ENCODE results near the gene IQGAP1. TPM values are rescaled to one million over a fixed set of nuclear protein-coding genes. Genes with fewer than 3 reads are reported as not detected.
"Not testable (repeated sequence)": the region's sequence is repeated elsewhere in the genome, so short reads cannot be mapped to it uniquely, and the experiment has no call there.

IQGAP1 gene
- total RNA-seq, 4 donors from 2014 or later: 206 to 448 (median 215) TPM

DNA sequence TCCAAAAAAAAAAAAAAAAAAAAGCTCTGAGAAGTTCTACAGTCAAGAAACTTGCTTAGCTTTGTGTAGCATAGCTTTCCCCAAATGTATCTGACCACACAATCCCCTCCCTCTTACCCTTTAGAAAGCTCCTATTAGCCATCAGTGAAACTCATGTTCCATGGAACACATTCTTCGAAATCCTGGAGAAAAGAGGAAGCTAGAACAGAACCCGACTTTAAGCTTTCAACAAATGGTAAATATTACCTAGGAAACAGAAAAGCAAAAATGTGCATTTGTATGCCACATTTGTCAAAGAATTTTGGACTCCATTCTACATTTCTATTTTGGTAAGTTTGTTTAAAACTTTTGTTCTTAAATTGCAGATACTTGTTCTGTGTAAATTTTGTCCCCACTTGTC is 124.2 kb downstream of the IQGAP1 start:
- Histone ChIP-seq H3K4me3 (no peak overlapping the region), H3K9me3 (no peaks in the 10 kb centered on the region), H3K27me3 (no peaks in the 10 kb centered on the region), H3K36me3 (no peaks in the 10 kb centered on the region), H3K4me1 (no peaks in the 10 kb centered on the region), H3K27ac (no peak overlapping the region)
- DNase-seq (ENCODE audit: low spot score in 2 of 2): no peak
- TF ChIP-seq POLR2AphosphoS5 (IDR thresholded peaks at IDR 0.05) (no peak), EP300 (IDR thresholded peaks at IDR 0.05) (no peak), POLR2A (IDR thresholded peaks at IDR 0.05) (no peak)
- TF ChIP-seq, protein P1, sequence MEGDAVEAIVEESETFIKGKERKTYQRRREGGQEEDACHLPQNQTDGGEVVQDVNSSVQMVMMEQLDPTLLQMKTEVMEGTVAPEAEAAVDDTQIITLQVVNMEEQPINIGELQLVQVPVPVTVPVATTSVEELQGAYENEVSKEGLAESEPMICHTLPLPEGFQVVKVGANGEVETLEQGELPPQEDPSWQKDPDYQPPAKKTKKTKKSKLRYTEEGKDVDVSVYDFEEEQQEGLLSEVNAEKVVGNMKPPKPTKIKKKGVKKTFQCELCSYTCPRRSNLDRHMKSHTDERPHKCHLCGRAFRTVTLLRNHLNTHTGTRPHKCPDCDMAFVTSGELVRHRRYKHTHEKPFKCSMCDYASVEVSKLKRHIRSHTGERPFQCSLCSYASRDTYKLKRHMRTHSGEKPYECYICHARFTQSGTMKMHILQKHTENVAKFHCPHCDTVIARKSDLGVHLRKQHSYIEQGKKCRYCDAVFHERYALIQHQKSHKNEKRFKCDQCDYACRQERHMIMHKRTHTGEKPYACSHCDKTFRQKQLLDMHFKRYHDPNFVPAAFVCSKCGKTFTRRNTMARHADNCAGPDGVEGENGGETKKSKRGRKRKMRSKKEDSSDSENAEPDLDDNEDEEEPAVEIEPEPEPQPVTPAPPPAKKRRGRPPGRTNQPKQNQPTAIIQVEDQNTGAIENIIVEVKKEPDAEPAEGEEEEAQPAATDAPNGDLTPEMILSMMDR (IDR thresholded peaks at IDR 0.05): no peak
- 65% methylated on average over 2 of the region's 2 CpGs for WGBS

DNA sequence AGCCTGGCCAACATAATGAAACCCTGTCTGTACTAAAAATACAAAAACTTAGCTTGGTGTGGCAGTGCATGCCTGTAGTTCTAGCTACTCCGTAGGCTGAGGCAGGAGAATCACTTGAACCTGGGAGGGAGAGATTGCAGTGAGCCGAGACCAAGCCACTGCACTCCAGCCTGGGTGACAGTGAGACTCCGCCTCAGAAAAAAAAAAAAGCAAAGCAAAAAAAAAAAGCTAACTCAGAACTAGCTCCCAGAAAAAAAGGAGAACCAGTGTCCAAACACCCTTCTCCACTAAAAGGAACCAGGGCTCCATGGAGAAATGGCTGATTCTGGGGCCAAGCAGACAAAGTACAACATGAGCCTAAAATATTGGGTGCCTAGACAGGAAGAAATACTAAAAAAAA is 124.9 kb downstream of the IQGAP1 start:
- TF ChIP-seq EP300 (IDR thresholded peaks at IDR 0.05): no peak
- no peak for TF ChIP-seq POLR2AphosphoS5 (IDR thresholded peaks at IDR 0.05)
- TF ChIP-seq, protein P1 (IDR thresholded peaks at IDR 0.05): no peak
- no peak for TF ChIP-seq POLR2A (IDR thresholded peaks at IDR 0.05)
- 89% methylated on average over 3 of the region's 3 CpGs for whole genome bisulfite sequencing
- no peaks in the 10 kb centered on the region for H3K27me3 ChIP-seq

DNA sequence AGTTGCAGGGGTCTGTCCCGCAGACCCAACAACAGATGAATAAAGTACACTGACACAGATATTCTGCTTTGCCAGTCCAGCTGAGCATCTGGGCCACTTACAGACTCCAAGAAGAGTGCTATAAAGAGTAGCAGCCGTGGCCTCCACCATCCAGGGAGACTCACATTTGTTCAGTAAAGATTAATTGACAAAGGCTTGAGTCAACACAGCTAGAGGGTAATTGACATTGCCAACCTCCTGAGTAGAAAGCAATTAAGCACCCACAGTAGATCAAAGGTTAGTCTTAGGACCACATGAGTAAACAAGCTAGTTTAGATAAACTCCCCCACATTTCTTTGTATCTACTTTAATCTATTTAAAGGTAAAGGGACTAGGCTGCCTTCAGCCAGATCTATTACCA is 125.4 kb downstream of the IQGAP1 start:
- H3K36me3 ChIP-seq: no peaks in the 10 kb centered on the region
- no peaks in the 10 kb centered on the region for H3K27me3 ChIP-seq
- no peaks in the 10 kb centered on the region for H3K4me1 ChIP-seq
- H3K27ac ChIP-seq: no peak overlapping the region
- DNase-seq (ENCODE audit: low spot score in 2 of 2): no peak
- 92% methylated on average over 2 of the region's 2 CpGs for WGBS
- no peaks in the 10 kb centered on the region for H3K9me3 ChIP-seq
- TF ChIP-seq POLR2A (IDR thresholded peaks at IDR 0.05) (no peak), POLR2AphosphoS5 (IDR thresholded peaks at IDR 0.05) (no peak), EP300 (IDR thresholded peaks at IDR 0.05) (no peak)
- TF ChIP-seq, protein P1 (IDR thresholded peaks at IDR 0.05): no peak
- no peak overlapping the region for H3K4me3 ChIP-seq

More for the DNA sequence above, 124.9 kb downstream of the IQGAP1 start:
- Histone ChIP-seq H3K27ac (no peak overlapping the region), H3K36me3 (no peaks in the 10 kb centered on the region), H3K4me1 (no peaks in the 10 kb centered on the region), H3K4me3 (no peak overlapping the region), H3K9me3 (no peaks in the 10 kb centered on the region)
- no peak for DNase-seq (ENCODE audit: low spot score in 2 of 2)

DNA sequence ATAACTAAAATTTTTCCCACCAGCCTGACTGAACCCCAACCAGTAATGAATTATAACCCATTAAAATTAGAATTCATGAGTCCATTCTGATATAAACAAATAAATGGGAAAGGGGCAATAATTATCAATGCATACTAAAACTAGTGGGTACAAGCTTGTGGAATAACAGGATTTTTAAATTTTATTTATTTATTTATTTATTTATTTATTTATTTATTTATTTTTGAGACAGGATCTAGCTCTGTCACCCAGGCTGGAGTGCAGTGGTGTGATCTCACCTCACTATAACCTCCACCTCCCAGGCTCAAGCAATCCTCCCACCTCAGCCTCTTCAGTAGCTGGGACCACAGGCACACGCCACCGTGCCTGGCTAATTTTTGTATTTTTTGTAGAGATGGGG is 125.9 kb downstream of the IQGAP1 start:
- not testable (repeated sequence) for DNase-seq (ENCODE audit: low spot score in 2 of 2); H3K27ac ChIP-seq; H3K36me3 ChIP-seq; H3K4me3 ChIP-seq; H3K27me3 ChIP-seq; H3K9me3 ChIP-seq; H3K4me1 ChIP-seq
- WGBS: 98% methylated on average over 2 of the region's 2 CpGs

DNA sequence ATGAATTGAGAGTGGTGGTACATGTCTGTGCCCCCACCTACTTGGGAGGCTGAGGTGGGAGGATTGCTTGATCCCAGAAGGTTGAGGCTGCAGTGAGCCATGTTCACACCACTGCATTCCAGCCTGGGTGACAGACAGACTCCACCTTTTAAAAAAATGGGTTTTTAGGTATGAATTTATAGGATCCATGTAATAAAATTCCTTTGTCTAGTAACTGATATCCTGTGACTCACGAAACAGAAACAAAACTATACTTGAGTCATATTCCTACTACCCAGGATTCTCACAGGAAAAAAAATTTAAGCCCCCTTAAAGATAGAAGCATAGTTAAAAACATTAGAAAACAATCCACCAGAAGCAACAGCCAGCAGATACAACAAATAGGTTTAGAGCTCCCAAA is 131.6 kb downstream of the IQGAP1 start:
- H3K27ac ChIP-seq: no peak overlapping the region
- TF ChIP-seq EP300 (IDR thresholded peaks at IDR 0.05) (no peak), POLR2AphosphoS5 (IDR thresholded peaks at IDR 0.05) (no peak), POLR2A (IDR thresholded peaks at IDR 0.05) (no peak)
- TF ChIP-seq, protein P1 (IDR thresholded peaks at IDR 0.05): no peak
- no peaks in the 10 kb centered on the region for H3K36me3 ChIP-seq
- WGBS: 78% methylated on average over 1 of the region's 1 CpG
- no peak overlapping the region for H3K4me3 ChIP-seq
- no peaks in the 10 kb centered on the region for H3K4me1 ChIP-seq
- H3K9me3 ChIP-seq: no peaks in the 10 kb centered on the region
- no peak for DNase-seq (ENCODE audit: low spot score in 2 of 2)
- no peaks in the 10 kb centered on the region for H3K27me3 ChIP-seq

DNA sequence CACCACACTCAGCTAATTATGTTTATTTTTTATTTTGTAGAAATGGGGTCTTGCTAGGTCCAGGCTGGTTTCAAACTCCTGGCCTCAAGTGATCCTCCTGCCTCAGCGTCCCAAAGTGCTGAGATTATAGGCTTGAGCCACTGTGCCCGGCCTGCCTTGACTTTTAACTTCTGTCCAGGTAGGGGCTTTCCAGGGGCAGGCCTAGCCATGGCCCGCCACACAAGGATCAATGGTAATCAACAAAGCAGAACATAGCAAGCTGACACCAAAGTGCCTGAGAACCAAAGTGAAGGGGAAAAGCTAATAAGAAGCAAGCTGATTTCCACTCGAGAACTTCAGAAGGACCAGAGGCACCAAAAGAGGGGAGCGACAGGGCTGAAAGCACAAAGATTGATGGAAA is 132.3 kb downstream of the IQGAP1 start:
- H3K36me3 ChIP-seq: no peaks in the 10 kb centered on the region
- H3K27ac ChIP-seq: no peak overlapping the region
- 95% methylated on average over 5 of the region's 5 CpGs for WGBS
- no peak overlapping the region for H3K4me3 ChIP-seq
- H3K4me1 ChIP-seq: no peaks in the 10 kb centered on the region
- H3K27me3 ChIP-seq: no peaks in the 10 kb centered on the region
- no peaks in the 10 kb centered on the region for H3K9me3 ChIP-seq
- no peak for DNase-seq (ENCODE audit: low spot score in 2 of 2)
- no peak for TF ChIP-seq POLR2A (IDR thresholded peaks at IDR 0.05)
- TF ChIP-seq POLR2AphosphoS5 (IDR thresholded peaks at IDR 0.05): no peak
- TF ChIP-seq, protein P1 (IDR thresholded peaks at IDR 0.05): no peak
- TF ChIP-seq EP300 (IDR thresholded peaks at IDR 0.05): no peak

Measured in suprapubic skin (tissue), 4 donors.